HEK293 (cell line): ENCODE measurements around the gene CAPZB.

Experiments used
- CTCF ChIA-PET: fragments of 350-600 bp; formaldehyde crosslinking; extraction: SDS; loops from one replicate; lab custom pipeline; 2021; ENCODE audit warnings: antibody characterized with exemption; lab: Yijun Ruan, JAX
- POLR2A ChIA-PET: fragments of 300-600 bp; formaldehyde crosslinking; extraction: SDS; loops from one replicate; lab custom pipeline; 2020; ENCODE audit warnings: antibody characterized with exemption, inconsistent platforms; lab: Yijun Ruan, JAX
- H3K27ac ChIP-seq: fragments of 200-500 bp; sonication (Bioruptor generic); 2 replicates; pipeline ENCODE4 v1.5.1; 2014; ENCODE audit warnings: low read depth, low read length, control low read depth, inconsistent platforms; ENCODE audit errors: extremely low read depth
- H3K36me3 ChIP-seq, 2 experiments: fragments of 200-500 bp in 1 of 2; sonication (Bioruptor generic) in 1 of 2; 1 replicate in 1 of 2; 2 replicates in 1 of 2; pipeline ENCODE4 v1.5.1; 2014 to 2017; ENCODE audit warnings: inconsistent platforms in 2 of 2, low read length in 2 of 2; ENCODE audit not compliant: control insufficient read depth in 2 of 2, insufficient read depth in 1 of 2
- H3K4me1 ChIP-seq: fragments of 200-500 bp; sonication (Bioruptor generic); 2 replicates; pipeline ENCODE4 v1.5.1; 2014; ENCODE audit warnings: mild to moderate bottlenecking, low read length, inconsistent platforms; ENCODE audit not compliant: control insufficient read depth, insufficient read depth
- H3K4me3 ChIP-seq: 2 replicates; pipeline ENCODE4 v1.5.1; 2011; ENCODE audit warnings: low read depth, mild to moderate bottlenecking, control low read depth, low read length, moderate library complexity
- H3K9me3 ChIP-seq: fragments of 200-500 bp; sonication (Bioruptor generic); 2 replicates; pipeline ENCODE4 v1.5.1; 2014; ENCODE audit warnings: low read depth, low read length, inconsistent platforms; ENCODE audit not compliant: control insufficient read depth, insufficient read depth
- KLF17 ChIP-seq: fragments of 450-650 bp; formaldehyde crosslinking; IDR thresholded peaks from 2 replicates; pipeline ENCODE4 v1.5.1; 2016; ENCODE audit warnings: missing biosample characterization, missing genetic modification characterization
- PRDM10 ChIP-seq: fragments of 450-650 bp; formaldehyde crosslinking; IDR thresholded peaks from 2 replicates; pipeline ENCODE4 v1.5.1; 2016; ENCODE audit warnings: missing biosample characterization, missing genetic modification characterization
- YY2 ChIP-seq: fragments of 450-650 bp; formaldehyde crosslinking; IDR thresholded peaks from 2 replicates; pipeline ENCODE4 v1.5.1; 2016; ENCODE audit warnings: missing biosample characterization, missing genetic modification characterization
- ZBTB17 ChIP-seq: fragments of 450-650 bp; formaldehyde crosslinking; IDR thresholded peaks from 2 replicates; pipeline ENCODE4 v1.5.1; 2016; ENCODE audit warnings: missing biosample characterization, missing genetic modification characterization
- ZFP37 ChIP-seq: fragments of 450-650 bp; formaldehyde crosslinking; IDR thresholded peaks from 2 replicates; pipeline ENCODE4 v1.5.1; 2016; ENCODE audit warnings: missing biosample characterization, missing genetic modification characterization
- ZFP41 ChIP-seq: fragments of 450-650 bp; formaldehyde crosslinking; IDR thresholded peaks from 2 replicates; pipeline ENCODE4 v1.5.1; 2016; ENCODE audit warnings: missing biosample characterization, missing genetic modification characterization, borderline replicate concordance
- ZNF157 ChIP-seq: fragments of 450-650 bp; formaldehyde crosslinking; IDR thresholded peaks from 2 replicates; pipeline ENCODE4 v1.5.1; 2016; ENCODE audit warnings: missing biosample characterization, missing genetic modification characterization
- ZNF211 ChIP-seq: fragments of 450-650 bp; formaldehyde crosslinking; IDR thresholded peaks from 2 replicates; pipeline ENCODE4 v1.5.1; 2016; ENCODE audit warnings: low read depth, missing biosample characterization, missing genetic modification characterization
- ZNF280D ChIP-seq: fragments of 450-650 bp; formaldehyde crosslinking; IDR thresholded peaks from 2 replicates; pipeline ENCODE4 v1.5.1; 2016; ENCODE audit warnings: missing biosample characterization, missing genetic modification characterization
- ZNF37A ChIP-seq: fragments of 450-650 bp; IDR thresholded peaks from 2 replicates; pipeline ENCODE4 v1.5.1; 2018; ENCODE audit warnings: missing biosample characterization, missing genetic modification characterization
- ZNF514 ChIP-seq: fragments of 450-650 bp; formaldehyde crosslinking; IDR thresholded peaks from 2 replicates; pipeline ENCODE4 v1.5.1; 2016; ENCODE audit warnings: missing biosample characterization, missing genetic modification characterization
- ZNF596 ChIP-seq: fragments of 450-650 bp; IDR thresholded peaks from 2 replicates; pipeline ENCODE4 v1.5.0; 2018; ENCODE audit warnings: missing biosample characterization, mild to moderate bottlenecking, missing genetic modification characterization, moderate library complexity
- ZNF626 ChIP-seq: fragments of 450-650 bp; sonication (Bioruptor Pico); formaldehyde crosslinking; IDR thresholded peaks from 2 replicates; pipeline ENCODE4 v1.5.1; 2018; ENCODE audit warnings: missing biosample characterization, missing genetic modification characterization, inconsistent platforms
- ZSCAN30 ChIP-seq: fragments of 450-650 bp; IDR thresholded peaks from 2 replicates; pipeline ENCODE4 v1.5.1; 2018; ENCODE audit warnings: missing biosample characterization, mild to moderate bottlenecking, missing genetic modification characterization, moderate library complexity

Gene CAPZB

GRCh38 chr1:19344372-19344810 lies 140.9 kb downstream of the CAPZB start (continued):
- TF ChIP-seq PRDM10 (tag by site-specific recombination) (no peak), ZFP41 (tag by site-specific recombination) (no peak), ZSCAN30 (tag by site-specific recombination) (no peak), ZBTB17 (peak; percentile 56), ZNF37A (tag by site-specific recombination) (no peak), ZFP37 (tag by site-specific recombination) (no peak), KLF17 (tag by site-specific recombination) (peak; percentile 34; the same call in 1 of the 2 replicates), ZNF280D (tag by site-specific recombination) (no peak), ZNF596 (tag by site-specific recombination) (no peak), ZNF157 (tag by site-specific recombination) (no peak), ZNF626 (tag by site-specific recombination) (no peak), ZNF211 (no peak)

GRCh38 chr1:19343617-19344350 lies 141.6 kb downstream of the CAPZB start:
- H3K27ac ChIP-seq = no peak overlapping the region
- TF ChIP-seq YY2 (tag by site-specific recombination) (no peak), ZNF514 (tag by site-specific recombination) (no peak), ZFP37 (tag by site-specific recombination) (no peak)
- TF ChIP-seq, all 188 proteins: peak for 0
- Histone ChIP-seq H3K36me3 (peaks cover 0 to 75% of the 10 kb centered on the region in 2 experiments; a peak in 2 of 3 replicates), H3K4me1 (no peaks in the 10 kb centered on the region), H3K9me3 (no peaks in the 10 kb centered on the region), H3K4me3 (no peak overlapping the region)
- POLR2A ChIA-PET = no interaction called here
- CTCF ChIA-PET = interaction anchor here (0.6 to 3.7 kb wide), 12 partner anchors 10 to 715 kb away, joined by 3 to 19 read pairs (median 4); no protein-coding TSS in a partner anchor
